Hepatocyte (in vitro differentiated cells): ENCODE measurements around the gene UGT1A5. TPM values are rescaled to one million over a fixed set of nuclear protein-coding genes. Genes with fewer than 3 reads are reported as not detected.

Source experiments
- DNase-seq: peaks from one replicate; pipeline ENCODE4 v3.0.0-alpha.2; 2016; ENCODE audit warnings: low spot score
- H2AFZ ChIP-seq: fragments of 200-600 bp; sonication (generic); 2 replicates; pipeline ENCODE4 v1.6.0; 2016; ENCODE audit warnings: antibody characterized with exemption, mild to moderate bottlenecking
- H3K27ac ChIP-seq: fragments of 200-600 bp; sonication (generic); 2 replicates; pipeline ENCODE4 v1.5.1; 2016; ENCODE audit warnings: mild to moderate bottlenecking
- H3K27me3 ChIP-seq: fragments of 200-600 bp; sonication (generic); 2 replicates; pipeline ENCODE4 v1.6.1; 2016
- H3K36me3 ChIP-seq: fragments of 200-600 bp; sonication (generic); replicated peaks from 2 replicates; pipeline ENCODE4 v1.5.1; 2016; ENCODE audit warnings: low read depth; ENCODE audit not compliant: insufficient read depth
- H3K4me1 ChIP-seq: fragments of 200-600 bp; sonication (generic); 2 replicates; pipeline ENCODE4 v1.5.1; 2016; ENCODE audit warnings: mild to moderate bottlenecking, moderate library complexity; ENCODE audit not compliant: insufficient read depth
- H3K4me2 ChIP-seq: fragments of 200-600 bp; sonication (generic); 2 replicates; pipeline ENCODE4 v1.6.0; 2016
- H3K4me3 ChIP-seq: fragments of 200-600 bp; sonication (generic); 2 replicates; pipeline ENCODE4 v1.5.1; 2016; ENCODE audit warnings: mild to moderate bottlenecking
- H3K79me2 ChIP-seq: fragments of 200-600 bp; sonication (generic); 2 replicates; pipeline ENCODE4 v1.6.0; 2017; ENCODE audit warnings: mild to moderate bottlenecking
- H3K9me2 ChIP-seq: fragments of 200-600 bp; sonication (generic); replicated peaks from 2 replicates; pipeline ENCODE4 v1.6.0; 2017; ENCODE audit warnings: mild to moderate bottlenecking; ENCODE audit not compliant: insufficient read depth
- H3K9me3 ChIP-seq: fragments of 200-600 bp; sonication (generic); 2 replicates; pipeline ENCODE4 v1.5.1; 2016; ENCODE audit warnings: low read depth, mild to moderate bottlenecking
- H4K20me1 ChIP-seq: fragments of 200-600 bp; sonication (generic); 2 replicates; pipeline ENCODE4 v1.6.0; 2016; ENCODE audit warnings: mild to moderate bottlenecking; ENCODE audit not compliant: insufficient read depth, poor library complexity, severe bottlenecking
- CTCF ChIP-seq: fragments of 200-600 bp; sonication (generic); IDR thresholded peaks from 2 replicates; pipeline ENCODE4 v1.5.1; 2016; ENCODE audit warnings: antibody characterized with exemption, mild to moderate bottlenecking; ENCODE audit not compliant: poor library complexity
- EZH2 ChIP-seq: fragments of 200-600 bp; sonication (generic); IDR thresholded peaks from 2 replicates; pipeline ENCODE4 v1.6.1; 2016; ENCODE audit warnings: antibody characterized with exemption, mild to moderate bottlenecking, borderline replicate concordance
- EZH2phosphoT487 ChIP-seq: fragments of 200-600 bp; sonication (generic); IDR thresholded peaks from one replicate; pipeline ENCODE4 v1.6.1; 2018; ENCODE audit warnings: antibody characterized with exemption, mild to moderate bottlenecking, low read depth, moderate library complexity; ENCODE audit not compliant: unreplicated experiment, severe bottlenecking
- WGBS: methylation state at CpG from one replicate; pipeline ENCODE4 v1.1.6; 2016; ENCODE audit warnings: low lambda C conversion rate; ENCODE audit errors: missing lambda C conversion rate; 5-methylcytosine and 5-hydroxymethylcytosine counted together
- polyA plus RNA-seq: library from polyadenylated mRNA; unstranded; fragments of >200 nt; fragmentation: Nextera tagmentation; extraction: Ambion mirVana; gene quantifications from 2 replicates; pipeline ENCODE4 v1.2.1, GENCODE V29; 2016
- total RNA-seq: library from RNA; depleted of rRNA; stranded (reverse); fragments of >200 nt; gene quantifications from 2 replicates; pipeline ENCODE4 v1.2.3, GENCODE V29; 2014

Gene UGT1A5
- total and polyA plus RNA-seq, 2 experiments from 2014 or later, result not detected

- H3K4me1 ChIP-seq, result peaks cover 11% of the 10 kb centered on the region
- no peaks in the 10 kb centered on the region for H3K9me3 ChIP-seq
- H3K79me2 ChIP-seq, result no peaks in the 10 kb centered on the region
- H3K27me3 ChIP-seq, result no peaks in the 10 kb centered on the region
- peak overlapping the region; percentile 50 for H3K27ac ChIP-seq
- H3K4me3 ChIP-seq, result no peak overlapping the region
- no peaks in the 10 kb centered on the region for H3K36me3 ChIP-seq
- H3K9me2 ChIP-seq, result no peaks in the 10 kb centered on the region
- no peaks in the 10 kb centered on the region for H4K20me1 ChIP-seq
- no peak overlapping the region for H2AFZ ChIP-seq
- 67% methylated on average over 7 of the region's 7 CpGs for WGBS
- peak; percentile 58 for DNase-seq
- no peak overlapping the region for H3K4me2 ChIP-seq
- TF ChIP-seq EZH2, result no peak
- no peak for TF ChIP-seq EZH2phosphoT487
- TF ChIP-seq CTCF, result no peak
Observed at GRCh38 chr2:233756429-233757081, 43.8 kb downstream of the UGT1A5 start.

- H3K79me2 ChIP-seq, result no peaks in the 10 kb centered on the region
- TF ChIP-seq EZH2phosphoT487, result no peak
- TF ChIP-seq CTCF, result no peak
- no peak for TF ChIP-seq EZH2
- H2AFZ ChIP-seq, result no peak overlapping the region
- H3K27me3 ChIP-seq, result no peaks in the 10 kb centered on the region
- no peak for DNase-seq
- no peaks in the 10 kb centered on the region for H3K9me3 ChIP-seq
- H3K9me2 ChIP-seq, result no peaks in the 10 kb centered on the region
- peaks cover 11% of the 10 kb centered on the region for H3K4me1 ChIP-seq
- peak overlapping the region; percentile 74 for H3K27ac ChIP-seq
- no peak overlapping the region for H3K4me2 ChIP-seq
- no peak overlapping the region for H3K4me3 ChIP-seq
- H4K20me1 ChIP-seq, result no peaks in the 10 kb centered on the region
- no peaks in the 10 kb centered on the region for H3K36me3 ChIP-seq
Observed at GRCh38 chr2:233758141-233758540, 45.4 kb downstream of the UGT1A5 start.

GRCh38 chr2:233758849-233759248 is 46.1 kb downstream of the UGT1A5 start:
- H3K79me2 ChIP-seq, result no peaks in the 10 kb centered on the region
- 87% methylated on average over 2 of the region's 2 CpGs for WGBS
- peak overlapping the region; percentile 49 for H3K27ac ChIP-seq
- DNase-seq, result no peak
- H3K27me3 ChIP-seq, result no peaks in the 10 kb centered on the region
- no peak for TF ChIP-seq CTCF
- no peaks in the 10 kb centered on the region for H4K20me1 ChIP-seq
- no peak overlapping the region for H3K4me3 ChIP-seq
- H2AFZ ChIP-seq, result no peak overlapping the region
- H3K9me2 ChIP-seq, result no peaks in the 10 kb centered on the region
- H3K36me3 ChIP-seq, result no peaks in the 10 kb centered on the region
- H3K9me3 ChIP-seq, result no peaks in the 10 kb centered on the region
- no peak overlapping the region for H3K4me2 ChIP-seq
- peaks cover 11% of the 10 kb centered on the region for H3K4me1 ChIP-seq

- Histone ChIP-seq H3K27ac (peak within 1 kb of the TSS; percentile 49), H3K4me3 (no peak within 1 kb of the TSS)
- DNase-seq, result peak; percentile 24
Observed at GRCh38 chr2:233760043-233760442, 47.3 kb downstream of the UGT1A5 start, which contains the start of gene UGT1A1. Gene UGT1A1 (plus strand): TSS chr2:233760270. CDS start chr2:233760288, 18 bp downstream.

More at GRCh38 chr2:233760043-233760442, 47.3 kb downstream of the UGT1A5 start, which contains the start of gene UGT1A1:
- H3K9me2 ChIP-seq, result no peaks in the 10 kb centered on the region
- H3K27me3 ChIP-seq, result no peaks in the 10 kb centered on the region
- no peaks in the 10 kb centered on the region for H3K79me2 ChIP-seq
- TF ChIP-seq EZH2phosphoT487 (no peak), CTCF (no peak), EZH2 (no peak)
- H3K4me1 ChIP-seq, result peaks cover 11% of the 10 kb centered on the region
- no peaks in the 10 kb centered on the region for H4K20me1 ChIP-seq
- H2AFZ ChIP-seq, result no peak within 1 kb of the TSS
- 85% methylated on average over 6 of the region's 6 CpGs for WGBS
- H3K36me3 ChIP-seq, result no peaks in the 10 kb centered on the region
- H3K4me2 ChIP-seq, result no peak within 1 kb of the TSS
- no peaks in the 10 kb centered on the region for H3K9me3 ChIP-seq
